NCI-H774 (cell line): Measurements from ENCODE around the gene TNKS1BP1.

Source experiments
- DNase-seq: peaks from one replicate; lab custom pipeline; 2025; lab: John Stamatoyannopoulos, UW

Gene TNKS1BP1

GRCh38 chr11:57330029-57330428, 5.3 kb upstream of the TNKS1BP1 start:
- DNase-seq, result no peak

- no peak for DNase-seq
These were observed 3.0 kb upstream of the TNKS1BP1 start for GRCh38 chr11:57327721-57328120.

GRCh38 chr11:57325735-57326048, 940 bp upstream of the TNKS1BP1 start:
- DNase-seq, result no peak

GRCh38 chr11:57324154-57324885, 432 bp downstream of the TNKS1BP1 start:
- no peak for DNase-seq

GRCh38 chr11:57323855-57324153, 948 bp downstream of the TNKS1BP1 start:
- DNase-seq, result no peak

- no peak for DNase-seq
These were observed 1.4 kb downstream of the TNKS1BP1 start for GRCh38 chr11:57323167-57323854.

GRCh38 chr11:57322256-57323166, 2.2 kb downstream of the TNKS1BP1 start:
- DNase-seq, result no peak

GRCh38 chr11:57321388-57322255, 3.1 kb downstream of the TNKS1BP1 start:
- DNase-seq, result no peak

GRCh38 chr11:57320719-57321387, 3.9 kb downstream of the TNKS1BP1 start:
- DNase-seq, result no peak

- DNase-seq, result no peak
These were observed 4.6 kb downstream of the TNKS1BP1 start for GRCh38 chr11:57320067-57320718.

GRCh38 chr11:57318178-57318577, 6.6 kb downstream of the TNKS1BP1 start:
- DNase-seq, result no peak

- DNase-seq, result no peak
These were observed 8.7 kb downstream of the TNKS1BP1 start for GRCh38 chr11:57316017-57316416.

GRCh38 chr11:57315491-57315890, 9.3 kb downstream of the TNKS1BP1 start:
- DNase-seq, result no peak

- DNase-seq, result no peak
These were observed 10.4 kb downstream of the TNKS1BP1 start for GRCh38 chr11:57314221-57314973.

GRCh38 chr11:57313788-57314135, 11.0 kb downstream of the TNKS1BP1 start:
- DNase-seq, result no peak

GRCh38 chr11:57313071-57313787, 11.5 kb downstream of the TNKS1BP1 start:
- DNase-seq, result no peak

- no peak for DNase-seq
These were observed 12.2 kb downstream of the TNKS1BP1 start for GRCh38 chr11:57312511-57313021.

GRCh38 chr11:57311109-57311936, 13.4 kb downstream of the TNKS1BP1 start:
- peak; percentile 4 for DNase-seq
